Measurements from ENCODE around the gene METTL27. TPM values are rescaled to one million over a fixed set of nuclear protein-coding genes. Genes with fewer than 3 reads are reported as not detected.

The METTL27 gene, protein sequence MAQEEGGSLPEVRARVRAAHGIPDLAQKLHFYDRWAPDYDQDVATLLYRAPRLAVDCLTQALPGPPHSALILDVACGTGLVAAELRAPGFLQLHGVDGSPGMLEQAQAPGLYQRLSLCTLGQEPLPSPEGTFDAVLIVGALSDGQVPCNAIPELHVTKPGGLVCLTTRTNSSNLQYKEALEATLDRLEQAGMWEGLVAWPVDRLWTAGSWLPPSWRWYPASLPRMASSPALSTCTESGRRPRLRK
- 16.8 and 20.8 TPM in 2 replicates for total RNA-seq

DNA sequence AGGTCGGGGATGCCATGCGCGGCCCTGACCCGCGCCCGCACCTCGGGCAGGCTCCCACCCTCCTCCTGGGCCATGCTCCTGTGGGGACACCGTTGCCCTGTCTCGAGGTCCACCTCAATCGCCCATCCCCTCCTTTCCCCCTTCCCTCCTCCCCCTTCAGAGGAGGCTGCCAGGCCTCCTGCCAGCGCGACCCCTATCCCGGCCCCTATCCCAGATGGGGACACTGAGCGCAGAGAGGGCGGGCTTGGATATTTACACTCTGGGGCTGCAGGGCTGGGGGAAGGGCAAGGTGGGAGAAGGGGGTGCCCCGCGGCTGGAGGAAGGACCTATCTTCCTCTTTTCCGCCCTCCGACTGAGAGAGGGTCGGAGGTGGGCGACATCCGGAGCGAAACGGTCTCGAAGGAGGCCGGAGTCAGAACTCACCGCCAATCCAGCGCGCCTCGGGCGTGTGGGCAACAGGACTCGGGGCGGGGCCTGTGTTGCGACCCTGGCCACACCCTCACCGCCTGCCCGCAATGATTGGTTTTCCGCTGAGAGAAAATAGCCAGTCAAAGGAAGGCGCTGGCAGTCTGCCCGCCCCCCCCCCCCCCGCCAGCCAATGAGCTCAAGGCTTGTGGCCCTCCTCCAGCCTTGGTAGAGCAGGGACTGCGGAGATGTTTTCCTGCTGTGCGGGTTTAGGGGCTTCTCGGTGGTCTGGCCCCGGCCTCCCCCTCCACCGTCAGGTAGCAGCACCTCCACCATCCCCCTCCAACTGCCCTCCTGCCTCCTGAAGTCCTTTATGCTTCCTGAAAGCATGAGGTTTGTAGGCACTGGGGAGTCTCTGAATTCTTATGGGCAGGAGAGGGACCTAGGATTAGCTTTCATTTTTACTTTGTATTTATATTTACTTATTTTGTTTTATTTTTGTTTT, at the start of gene METTL27:
Gene METTL27 (minus strand): TSS at position 450 of the 910 bp plus-strand sequence. CDS start 376 bp downstream, at position 74.

DNA sequence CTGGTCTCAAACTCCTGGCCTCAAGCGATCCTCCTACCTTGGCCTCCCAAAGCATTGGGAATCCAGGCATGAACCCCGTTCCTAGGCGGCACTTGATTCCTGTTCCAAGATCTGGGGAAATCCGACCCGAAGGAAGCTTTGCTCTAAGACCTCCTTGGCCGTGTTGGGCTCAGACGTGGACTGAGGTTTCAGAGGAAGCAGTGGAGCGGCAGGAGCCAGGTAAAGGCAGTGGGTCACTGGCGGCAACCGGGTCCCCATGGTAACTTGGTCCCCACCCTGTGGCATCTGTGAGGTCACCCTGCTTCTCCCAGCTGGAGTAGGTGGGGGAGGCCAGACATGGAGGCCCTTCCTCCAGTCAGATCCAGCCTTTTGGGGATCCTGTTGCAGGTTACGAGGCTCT, 18.5 kb upstream of the METTL27 start, which contains the start of gene TMEM270:
Gene TMEM270 (plus strand): TSS at position 301 of the 400 bp plus-strand sequence. CDS start 36 bp downstream, at position 337.

DNA sequence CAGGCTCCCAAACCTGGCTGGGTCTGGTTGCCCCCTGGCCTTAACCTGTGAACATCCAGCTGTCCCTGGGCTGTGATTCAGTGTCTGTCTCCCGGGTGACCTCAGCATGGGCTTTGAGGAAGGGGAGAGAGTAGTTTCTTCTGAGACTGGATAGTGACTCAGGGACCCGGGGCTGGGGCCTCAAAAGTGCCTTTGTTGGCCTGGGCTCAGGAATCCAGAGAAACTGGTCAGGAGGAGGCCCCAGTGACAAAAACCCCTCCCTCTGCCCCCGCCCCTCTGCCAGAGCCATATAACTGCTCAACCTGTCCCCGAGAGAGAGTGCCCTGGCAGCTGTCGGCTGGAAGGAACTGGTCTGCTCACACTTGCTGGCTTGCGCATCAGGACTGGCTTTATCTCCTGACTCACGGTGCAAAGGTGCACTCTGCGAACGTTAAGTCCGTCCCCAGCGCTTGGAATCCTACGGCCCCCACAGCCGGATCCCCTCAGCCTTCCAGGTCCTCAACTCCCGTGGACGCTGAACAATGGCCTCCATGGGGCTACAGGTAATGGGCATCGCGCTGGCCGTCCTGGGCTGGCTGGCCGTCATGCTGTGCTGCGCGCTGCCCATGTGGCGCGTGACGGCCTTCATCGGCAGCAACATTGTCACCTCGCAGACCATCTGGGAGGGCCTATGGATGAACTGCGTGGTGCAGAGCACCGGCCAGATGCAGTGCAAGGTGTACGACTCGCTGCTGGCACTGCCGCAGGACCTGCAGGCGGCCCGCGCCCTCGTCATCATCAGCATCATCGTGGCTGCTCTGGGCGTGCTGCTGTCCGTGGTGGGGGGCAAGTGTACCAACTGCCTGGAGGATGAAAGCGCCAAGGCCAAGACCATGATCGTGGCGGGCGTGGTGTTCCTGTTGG, 11.4 kb downstream of the METTL27 start, which contains the start of gene CLDN4:
Gene CLDN4 (plus strand): TSS at position 316 of the 903 bp plus-strand sequence. CDS start 206 bp downstream, at position 522.

Other genes with a start within 250 kb of the METTL27 start
- gene MLXIPL, start 218.0 kb downstream of the METTL27 start, total RNA-seq, result not detected in 2 replicates
- 3.7 and 5.2 TPM in 2 replicates for gene VPS37D, start 174.7 kb downstream of the METTL27 start, total RNA-seq
- gene DNAJC30, start 159.1 kb downstream of the METTL27 start, total RNA-seq, result 7.2 and 8.2 TPM in 2 replicates
- 99.5 and 104 TPM in 2 replicates for gene BUD23, start 158.9 kb downstream of the METTL27 start, total RNA-seq
- 3.7 and 8.4 TPM in 2 replicates for gene STX1A, start 122.8 kb downstream of the METTL27 start, total RNA-seq
- 27.6 and 33.4 TPM in 2 replicates for gene ABHD11, start 103.7 kb downstream of the METTL27 start, total RNA-seq
- not detected in 2 replicates for gene CLDN3, start 72.2 kb downstream of the METTL27 start, total RNA-seq
- 6.1 and 6.7 TPM in 2 replicates for gene CLDN4, start 11.5 kb downstream of the METTL27 start, total RNA-seq
- gene TMEM270, start 18.6 kb upstream of the METTL27 start, total RNA-seq, result not detected in 2 replicates
- 0.18 and 1.7 TPM in 2 replicates for gene ELN, start 185.7 kb upstream of the METTL27 start, total RNA-seq
- gene LIMK1, start 241.3 kb upstream of the METTL27 start, total RNA-seq, result 56.4 and 62.3 TPM in 2 replicates

Data from myometrial cell (primary cell).